Glutamatergic neuron (in vitro differentiated cells): Measurements from ENCODE around the gene STK24. TPM values are rescaled to one million over a fixed set of nuclear protein-coding genes. Genes with fewer than 3 reads are reported as not detected.
"Not testable (repeated sequence)": the region's sequence is repeated elsewhere in the genome, so short reads cannot be mapped to it uniquely, and the experiment has no call there.

Experiments used
- DNase-seq: peaks from one replicate; pipeline ENCODE4 v3.0.0; 2022
- H3K27ac Mint-ChIP-seq: one replicate; pipeline ENCODE4 v1.8.0; 2020; ENCODE audit warnings: mild to moderate bottlenecking, mixed read lengths, inconsistent platforms; ENCODE audit not compliant: unreplicated experiment
- H3K27me3 Mint-ChIP-seq: one replicate; pipeline ENCODE4 v1.8.0; 2020; ENCODE audit warnings: mild to moderate bottlenecking, moderate library complexity, mixed read lengths, inconsistent platforms; ENCODE audit not compliant: unreplicated experiment
- H3K36me3 Mint-ChIP-seq: one replicate; pipeline ENCODE4 v1.8.0; 2020; ENCODE audit warnings: mild to moderate bottlenecking, mixed read lengths, inconsistent platforms; ENCODE audit not compliant: unreplicated experiment
- H3K4me1 Mint-ChIP-seq: one replicate; pipeline ENCODE4 v1.8.0; 2020; ENCODE audit warnings: mild to moderate bottlenecking, low read depth, mixed read lengths, inconsistent platforms; ENCODE audit not compliant: unreplicated experiment
- H3K4me3 Mint-ChIP-seq: one replicate; pipeline ENCODE4 v1.8.0; 2020; ENCODE audit warnings: mild to moderate bottlenecking, mixed read lengths, inconsistent platforms; ENCODE audit not compliant: unreplicated experiment
- H3K9me3 Mint-ChIP-seq: one replicate; pipeline ENCODE4 v1.8.0; 2020; ENCODE audit warnings: mild to moderate bottlenecking, moderate library complexity, mixed read lengths, inconsistent platforms; ENCODE audit not compliant: unreplicated experiment
- total RNA-seq: library from RNA; stranded (reverse); fragmentation: NEBNext Ultra II Directional; extraction: Animal tissue kit (Norgen Biotek cat#: 25700); gene quantifications from one replicate; pipeline ENCODE4 v1.2.1, GENCODE V29; 2021; ENCODE audit not compliant: unreplicated experiment
- TF ChIP-seq, protein P1 (sequence below): fragments of 200-600 bp; sonication (generic); IDR thresholded peaks from one replicate; pipeline ENCODE4 v1.5.0; 2021; ENCODE audit not compliant: partially characterized antibody, unreplicated experiment

STK24 gene
- total RNA-seq, 1 donor from 2014 or later: 188 TPM

DNA sequence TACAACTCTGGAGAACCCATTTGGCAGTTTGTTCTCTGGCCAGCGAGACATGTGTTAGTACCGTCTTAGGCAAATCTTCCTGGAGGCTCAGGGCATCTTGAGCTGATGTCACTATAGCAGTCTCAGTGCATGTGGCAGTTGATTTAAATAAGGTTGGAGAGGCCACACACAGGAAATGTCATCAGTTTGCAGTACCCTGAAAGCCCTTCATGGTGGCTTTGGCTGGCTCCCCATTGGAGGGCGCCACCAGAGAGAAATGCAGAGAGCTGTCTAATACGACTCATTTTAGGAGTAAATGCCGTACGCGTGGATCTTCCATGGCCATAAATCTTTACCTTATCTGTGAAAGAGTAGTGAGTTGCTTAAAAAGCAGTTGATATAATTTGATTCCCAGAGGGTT is 163.1 kb downstream of the STK24 start:
- Mint-ChIP-seq H3K27me3 (peaks cover 3% of the 10 kb centered on the region), H3K9me3 (peaks cover 3% of the 10 kb centered on the region), H3K4me1 (peaks cover 1% of the 10 kb centered on the region), H3K4me3 (no peak overlapping the region), H3K27ac (no peak overlapping the region), H3K36me3 (peaks cover 25% of the 10 kb centered on the region)
- no peak for DNase-seq
- TF ChIP-seq, protein P1, sequence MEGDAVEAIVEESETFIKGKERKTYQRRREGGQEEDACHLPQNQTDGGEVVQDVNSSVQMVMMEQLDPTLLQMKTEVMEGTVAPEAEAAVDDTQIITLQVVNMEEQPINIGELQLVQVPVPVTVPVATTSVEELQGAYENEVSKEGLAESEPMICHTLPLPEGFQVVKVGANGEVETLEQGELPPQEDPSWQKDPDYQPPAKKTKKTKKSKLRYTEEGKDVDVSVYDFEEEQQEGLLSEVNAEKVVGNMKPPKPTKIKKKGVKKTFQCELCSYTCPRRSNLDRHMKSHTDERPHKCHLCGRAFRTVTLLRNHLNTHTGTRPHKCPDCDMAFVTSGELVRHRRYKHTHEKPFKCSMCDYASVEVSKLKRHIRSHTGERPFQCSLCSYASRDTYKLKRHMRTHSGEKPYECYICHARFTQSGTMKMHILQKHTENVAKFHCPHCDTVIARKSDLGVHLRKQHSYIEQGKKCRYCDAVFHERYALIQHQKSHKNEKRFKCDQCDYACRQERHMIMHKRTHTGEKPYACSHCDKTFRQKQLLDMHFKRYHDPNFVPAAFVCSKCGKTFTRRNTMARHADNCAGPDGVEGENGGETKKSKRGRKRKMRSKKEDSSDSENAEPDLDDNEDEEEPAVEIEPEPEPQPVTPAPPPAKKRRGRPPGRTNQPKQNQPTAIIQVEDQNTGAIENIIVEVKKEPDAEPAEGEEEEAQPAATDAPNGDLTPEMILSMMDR: no peak

DNA sequence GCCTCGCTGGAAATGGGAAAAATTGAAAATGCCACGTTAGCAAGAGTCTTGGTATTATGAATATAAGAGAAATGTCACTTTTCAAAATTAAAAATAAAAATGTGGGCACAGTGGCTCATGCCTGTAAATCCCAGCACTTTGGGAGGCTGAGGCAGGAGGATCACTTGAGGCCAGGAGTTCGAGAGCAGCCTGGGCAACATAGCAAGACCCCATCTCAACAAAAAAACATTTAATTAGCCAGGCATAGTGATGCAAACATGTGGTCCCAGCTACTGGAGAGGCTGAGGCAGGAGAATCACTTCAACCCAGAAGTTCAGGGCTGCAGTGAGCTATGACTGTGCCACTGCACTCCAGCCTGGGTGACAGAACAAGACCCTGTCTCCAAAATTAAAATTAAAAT is 163.6 kb downstream of the STK24 start:
- not testable (repeated sequence) for H3K4me1 Mint-ChIP-seq, H3K27me3 Mint-ChIP-seq, H3K4me3 Mint-ChIP-seq, H3K27ac Mint-ChIP-seq, H3K9me3 Mint-ChIP-seq, DNase-seq
- H3K36me3 Mint-ChIP-seq: peaks cover 25% of the 10 kb centered on the region

DNA sequence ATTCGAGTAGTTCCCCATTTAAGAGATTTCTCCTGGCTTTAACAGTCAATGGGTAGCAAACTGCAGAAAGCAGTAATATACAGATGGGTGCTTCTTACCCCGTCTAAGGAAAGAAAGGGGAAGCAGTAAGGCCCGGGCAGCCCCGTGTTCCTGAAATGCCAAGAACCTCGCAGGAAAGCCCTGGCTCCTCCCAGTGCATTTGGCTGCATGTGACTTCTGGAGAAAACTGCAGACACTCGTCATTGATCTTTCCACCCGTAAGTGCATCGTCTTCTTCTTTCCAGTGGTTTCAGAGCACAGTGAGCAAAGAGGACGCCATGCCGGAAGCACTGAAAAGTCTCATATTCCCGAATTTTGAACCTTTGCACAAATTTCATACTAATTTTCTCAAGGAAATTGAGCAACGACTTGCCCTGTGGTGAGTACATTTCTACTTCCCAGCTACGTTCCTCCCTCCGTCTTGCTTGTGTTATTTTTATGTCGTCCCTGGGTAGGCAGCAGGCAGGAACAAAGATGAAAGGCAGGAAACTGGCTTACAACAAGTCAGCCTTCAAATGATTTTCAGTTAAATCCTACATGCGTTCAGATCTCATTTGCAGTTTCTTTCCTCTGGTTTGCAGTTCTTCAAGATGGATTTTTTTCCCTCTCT is 165.2 kb downstream of the STK24 start:
- H3K27ac Mint-ChIP-seq: no peak overlapping the region
- H3K27me3 Mint-ChIP-seq: peaks cover 3% of the 10 kb centered on the region
- H3K9me3 Mint-ChIP-seq: no peaks in the 10 kb centered on the region
- DNase-seq: no peak
- TF ChIP-seq, protein P1: no peak
- peaks cover 19% of the 10 kb centered on the region for H3K36me3 Mint-ChIP-seq
- peaks cover 2% of the 10 kb centered on the region for H3K4me1 Mint-ChIP-seq
- H3K4me3 Mint-ChIP-seq: no peak overlapping the region

DNA sequence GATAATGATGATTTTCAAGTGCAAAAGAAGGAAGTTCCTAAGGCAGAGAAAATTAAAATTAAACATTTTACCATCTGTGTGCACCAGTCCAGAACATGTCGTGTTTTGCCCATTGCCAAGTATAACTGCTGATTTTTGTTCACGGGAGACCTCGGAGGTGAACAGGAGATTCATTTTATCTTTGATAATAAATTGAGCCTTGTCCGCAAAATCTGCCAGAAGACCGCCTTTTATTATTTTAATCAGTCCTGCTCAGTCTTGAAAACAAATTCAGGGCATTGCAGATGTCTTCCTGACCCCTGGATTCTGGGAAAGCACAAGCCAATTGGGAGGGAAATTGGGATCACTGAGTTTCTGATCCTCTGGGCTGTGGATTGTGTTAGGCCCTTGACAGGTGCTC is 165.9 kb downstream of the STK24 start:
- DNase-seq: no peak
- Mint-ChIP-seq H3K27me3 (peaks cover 3% of the 10 kb centered on the region), H3K4me3 (no peak overlapping the region), H3K4me1 (peaks cover 7% of the 10 kb centered on the region), H3K36me3 (peaks cover 15% of the 10 kb centered on the region), H3K9me3 (no peaks in the 10 kb centered on the region), H3K27ac (no peak overlapping the region)
- TF ChIP-seq, protein P1: no peak

DNA sequence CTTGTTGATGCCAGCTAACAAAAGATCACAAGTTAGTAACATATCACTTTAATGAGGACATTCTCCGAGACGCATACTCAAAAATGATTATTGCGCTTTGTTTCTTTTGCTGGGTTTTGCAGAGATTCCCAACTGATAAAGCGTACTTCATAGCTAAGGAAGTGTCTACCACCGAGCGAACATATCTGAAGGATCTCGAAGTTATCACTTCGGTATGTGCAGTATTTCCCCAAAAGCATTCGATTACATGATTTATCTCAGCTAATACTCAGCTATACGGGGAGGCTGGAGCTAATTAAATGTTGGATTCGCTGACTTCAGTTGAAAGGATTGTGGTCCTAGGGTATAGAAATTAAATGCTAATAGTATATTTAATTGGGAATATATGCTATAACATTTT is 166.3 kb downstream of the STK24 start:
- H3K4me1 Mint-ChIP-seq: peaks cover 7% of the 10 kb centered on the region
- no peak overlapping the region for H3K4me3 Mint-ChIP-seq
- peaks cover 12% of the 10 kb centered on the region for H3K36me3 Mint-ChIP-seq
- TF ChIP-seq, protein P1: no peak
- no peak for DNase-seq
- H3K9me3 Mint-ChIP-seq: no peaks in the 10 kb centered on the region
- no peak overlapping the region for H3K27ac Mint-ChIP-seq
- H3K27me3 Mint-ChIP-seq: peaks cover 3% of the 10 kb centered on the region
